ENCODE results near the gene NPC2. TPM values are rescaled to one million over a fixed set of nuclear protein-coding genes. Genes with fewer than 3 reads are reported as not detected.

The NPC2 gene
- total and polyA plus RNA-seq, 9 of the 15 experiments (the other 6 are each of a cell fraction or from before 2014, with no cell fraction given) = 16.6 to 74.1 (median 32.6) TPM

DNA sequence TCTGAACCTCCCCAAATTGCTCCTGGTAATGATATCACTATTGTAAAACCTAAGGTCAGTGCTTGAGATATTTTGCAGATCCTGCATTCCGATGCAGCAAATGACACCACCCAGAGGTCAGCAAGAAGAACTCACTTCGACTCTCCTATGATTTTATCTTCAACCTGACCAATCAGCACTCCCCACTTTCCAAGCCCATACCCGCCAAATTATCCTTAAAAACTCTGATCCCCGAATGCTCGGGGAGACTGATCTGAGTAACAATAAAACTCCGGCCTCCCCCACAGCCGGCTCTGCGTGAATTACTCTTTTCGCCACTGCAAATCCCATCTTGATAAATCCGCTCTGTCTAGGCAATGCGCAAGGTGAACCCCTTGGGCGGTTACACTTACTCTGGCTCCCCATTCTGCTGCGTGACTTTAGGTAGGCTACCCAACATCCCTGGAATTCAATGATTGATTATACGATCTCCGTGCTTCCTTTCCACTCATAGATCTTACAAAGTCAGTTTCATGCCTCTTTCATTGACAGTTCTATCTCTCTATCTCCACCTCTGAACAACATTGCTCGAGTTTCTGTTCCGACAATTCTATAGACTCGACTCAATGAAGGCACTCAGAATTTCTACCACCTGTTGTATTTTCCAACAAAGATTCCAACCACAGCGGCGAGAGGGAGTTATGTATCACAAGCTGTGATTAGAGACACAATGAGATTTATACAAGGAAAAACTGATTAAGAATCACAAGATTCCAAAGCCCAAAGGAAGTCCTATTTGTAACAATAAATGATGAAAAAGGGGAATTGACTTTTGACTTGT, 939 bp downstream of the NPC2 start:
- Histone ChIP-seq H3K4me1 (replicated peaks in 1 of 2; ENCODE audit: control insufficient read depth in 2 of 2, insufficient read depth in 2 of 2, low read length in 2 of 2) (peaks cover 10 to 14% of the 10 kb centered on the region in 2 experiments; a peak in 4 of 5 replicates), H3K27ac (ENCODE audit: extremely low read depth, low read depth, low read length) (peak overlapping the region; percentile 56; the same call in 1 of the 3 replicates), H3K36me3 (ENCODE audit: control insufficient read depth, insufficient read depth, low read length) (peaks cover 8% of the 10 kb centered on the region; the same call in 1 of the 3 replicates), H3K4me3 (peak overlapping the region; percentile 70), H3K79me2 (ENCODE audit: control insufficient read depth, insufficient read depth, low read length) (peaks cover 8% of the 10 kb centered on the region), H3K4me2 (ENCODE audit: insufficient read depth, low read length) (peak overlapping the region; percentile 78), H3K9ac (ENCODE audit: insufficient read depth in 1 of 2, low read depth in 2 of 2, low read length in 2 of 2) (peak overlapping the region in 1 of 2 experiments; percentile 51; a peak in 3 of 4 replicates), H3K9me3 (replicated peaks; ENCODE audit: control insufficient read depth, insufficient read depth, low read depth, low read length) (no peaks in the 10 kb centered on the region), H3K27me3 (ENCODE audit: control insufficient read depth in 2 of 2, insufficient read depth in 2 of 2, low read length in 2 of 2) (no peaks in the 10 kb centered on the region), H3K9me1 (ENCODE audit: control insufficient read depth, insufficient read depth, low read length) (no peaks in the 10 kb centered on the region), H2AFZ (ENCODE audit: low read depth, low read length) (peak overlapping the region; percentile 81), H4K20me1 (replicated peaks; ENCODE audit: control insufficient read depth, insufficient read depth, low read length) (no peaks in the 10 kb centered on the region)
- ATAC-seq (no peak), FAIRE-seq (peak; percentile 55), DNase-seq (ENCODE audit: extremely low read depth in 1 of 4, low spot score in 3 of 4) (peak in 3 of 4 experiments; percentile 17 to 36 (median 18))
- ChIA-PET POLR2A (interaction anchor here (1.7 kb wide), 1 partner anchor 14 kb away, joined by 4 read pairs; no protein-coding TSS in a partner anchor), CTCF (ENCODE audit: low intra/inter-chr PET ratio) (interaction anchor here (1.2 kb wide), 1 partner anchor 129 kb away, joined by 3 read pairs; no protein-coding TSS in a partner anchor)
- WGBS (ENCODE audit: insufficient coverage, low coverage, missing lambda C conversion rate) = 2% methylated on average over 20 of the region's 20 CpGs
- BruUV-seq (replicated peaks) = TSS peak; percentile 68
- intact Hi-C loops (cut with micrococcal nuclease) = loop anchor here (5.0 kb wide), 2 partner anchors 35 to 130 kb away; no protein-coding TSS in a partner anchor
- in situ Hi-C loops (cut with MboI) = no loop called here
- TF ChIP-seq, protein P1, sequence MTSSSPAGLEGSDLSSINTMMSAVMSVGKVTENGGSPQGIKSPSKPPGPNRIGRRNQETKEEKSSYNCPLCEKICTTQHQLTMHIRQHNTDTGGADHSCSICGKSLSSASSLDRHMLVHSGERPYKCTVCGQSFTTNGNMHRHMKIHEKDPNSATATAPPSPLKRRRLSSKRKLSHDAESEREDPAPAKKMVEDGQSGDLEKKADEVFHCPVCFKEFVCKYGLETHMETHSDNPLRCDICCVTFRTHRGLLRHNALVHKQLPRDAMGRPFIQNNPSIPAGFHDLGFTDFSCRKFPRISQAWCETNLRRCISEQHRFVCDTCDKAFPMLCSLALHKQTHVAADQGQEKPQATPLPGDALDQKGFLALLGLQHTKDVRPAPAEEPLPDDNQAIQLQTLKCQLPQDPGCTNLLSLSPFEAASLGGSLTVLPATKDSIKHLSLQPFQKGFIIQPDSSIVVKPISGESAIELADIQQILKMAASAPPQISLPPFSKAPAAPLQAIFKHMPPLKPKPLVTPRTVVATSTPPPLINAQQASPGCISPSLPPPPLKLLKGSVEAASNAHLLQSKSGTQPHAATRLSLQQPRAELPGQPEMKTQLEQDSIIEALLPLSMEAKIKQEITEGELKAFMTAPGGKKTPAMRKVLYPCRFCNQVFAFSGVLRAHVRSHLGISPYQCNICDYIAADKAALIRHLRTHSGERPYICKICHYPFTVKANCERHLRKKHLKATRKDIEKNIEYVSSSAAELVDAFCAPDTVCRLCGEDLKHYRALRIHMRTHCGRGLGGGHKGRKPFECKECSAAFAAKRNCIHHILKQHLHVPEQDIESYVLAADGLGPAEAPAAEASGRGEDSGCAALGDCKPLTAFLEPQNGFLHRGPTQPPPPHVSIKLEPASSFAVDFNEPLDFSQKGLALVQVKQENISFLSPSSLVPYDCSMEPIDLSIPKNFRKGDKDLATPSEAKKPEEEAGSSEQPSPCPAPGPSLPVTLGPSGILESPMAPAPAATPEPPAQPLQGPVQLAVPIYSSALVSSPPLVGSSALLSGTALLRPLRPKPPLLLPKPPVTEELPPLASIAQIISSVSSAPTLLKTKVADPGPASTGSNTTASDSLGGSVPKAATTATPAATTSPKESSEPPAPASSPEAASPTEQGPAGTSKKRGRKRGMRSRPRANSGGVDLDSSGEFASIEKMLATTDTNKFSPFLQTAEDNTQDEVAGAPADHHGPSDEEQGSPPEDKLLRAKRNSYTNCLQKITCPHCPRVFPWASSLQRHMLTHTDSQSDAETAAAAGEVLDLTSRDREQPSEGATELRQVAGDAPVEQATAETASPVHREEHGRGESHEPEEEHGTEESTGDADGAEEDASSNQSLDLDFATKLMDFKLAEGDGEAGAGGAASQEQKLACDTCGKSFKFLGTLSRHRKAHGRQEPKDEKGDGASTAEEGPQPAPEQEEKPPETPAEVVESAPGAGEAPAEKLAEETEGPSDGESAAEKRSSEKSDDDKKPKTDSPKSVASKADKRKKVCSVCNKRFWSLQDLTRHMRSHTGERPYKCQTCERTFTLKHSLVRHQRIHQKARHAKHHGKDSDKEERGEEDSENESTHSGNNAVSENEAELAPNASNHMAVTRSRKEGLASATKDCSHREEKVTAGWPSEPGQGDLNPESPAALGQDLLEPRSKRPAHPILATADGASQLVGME (CRISPR knock-in tag; IDR thresholded peaks at IDR 0.05) = no peak
- TF ChIP-seq, protein P2, sequence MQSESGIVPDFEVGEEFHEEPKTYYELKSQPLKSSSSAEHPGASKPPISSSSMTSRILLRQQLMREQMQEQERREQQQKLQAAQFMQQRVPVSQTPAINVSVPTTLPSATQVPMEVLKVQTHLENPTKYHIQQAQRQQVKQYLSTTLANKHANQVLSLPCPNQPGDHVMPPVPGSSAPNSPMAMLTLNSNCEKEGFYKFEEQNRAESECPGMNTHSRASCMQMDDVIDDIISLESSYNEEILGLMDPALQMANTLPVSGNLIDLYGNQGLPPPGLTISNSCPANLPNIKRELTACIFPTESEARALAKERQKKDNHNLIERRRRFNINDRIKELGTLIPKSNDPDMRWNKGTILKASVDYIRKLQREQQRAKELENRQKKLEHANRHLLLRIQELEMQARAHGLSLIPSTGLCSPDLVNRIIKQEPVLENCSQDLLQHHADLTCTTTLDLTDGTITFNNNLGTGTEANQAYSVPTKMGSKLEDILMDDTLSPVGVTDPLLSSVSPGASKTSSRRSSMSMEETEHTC (IDR thresholded peaks at IDR 0.05) = no peak
- no peak for TF ChIP-seq SMARCB1 (IDR thresholded peaks at IDR 0.05; ENCODE audit: insufficient read length, low read depth)
- no peak for TF ChIP-seq KAT7 (CRISPR knock-in tag; IDR thresholded peaks at IDR 0.05; ENCODE audit: borderline replicate concordance)
- peak; percentile 86; the same call in 1 of the 2 replicates for TF ChIP-seq MAFF (IDR thresholded peaks at IDR 0.05; ENCODE audit: low read length)
- no peak for TF ChIP-seq ZNF76 (CRISPR knock-in tag; IDR thresholded peaks at IDR 0.05; ENCODE audit: borderline replicate concordance)
- TF ChIP-seq GATA2 (CRISPR knock-in tag; IDR thresholded peaks at IDR 0.05) = peak; percentile 58; the same call in 1 of the 2 replicates
- TF ChIP-seq, protein P3, sequence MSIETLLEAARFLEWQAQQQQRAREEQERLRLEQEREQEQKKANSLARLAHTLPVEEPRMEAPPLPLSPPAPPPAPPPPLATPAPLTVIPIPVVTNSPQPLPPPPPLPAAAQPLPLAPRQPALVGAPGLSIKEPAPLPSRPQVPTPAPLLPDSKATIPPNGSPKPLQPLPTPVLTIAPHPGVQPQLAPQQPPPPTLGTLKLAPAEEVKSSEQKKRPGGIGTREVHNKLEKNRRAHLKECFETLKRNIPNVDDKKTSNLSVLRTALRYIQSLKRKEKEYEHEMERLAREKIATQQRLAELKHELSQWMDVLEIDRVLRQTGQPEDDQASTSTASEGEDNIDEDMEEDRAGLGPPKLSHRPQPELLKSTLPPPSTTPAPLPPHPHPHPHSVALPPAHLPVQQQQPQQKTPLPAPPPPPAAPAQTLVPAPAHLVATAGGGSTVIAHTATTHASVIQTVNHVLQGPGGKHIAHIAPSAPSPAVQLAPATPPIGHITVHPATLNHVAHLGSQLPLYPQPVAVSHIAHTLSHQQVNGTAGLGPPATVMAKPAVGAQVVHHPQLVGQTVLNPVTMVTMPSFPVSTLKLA (conservative IDR thresholded peaks at IDR 0.05) = no peak
- TF ChIP-seq, protein P4, sequence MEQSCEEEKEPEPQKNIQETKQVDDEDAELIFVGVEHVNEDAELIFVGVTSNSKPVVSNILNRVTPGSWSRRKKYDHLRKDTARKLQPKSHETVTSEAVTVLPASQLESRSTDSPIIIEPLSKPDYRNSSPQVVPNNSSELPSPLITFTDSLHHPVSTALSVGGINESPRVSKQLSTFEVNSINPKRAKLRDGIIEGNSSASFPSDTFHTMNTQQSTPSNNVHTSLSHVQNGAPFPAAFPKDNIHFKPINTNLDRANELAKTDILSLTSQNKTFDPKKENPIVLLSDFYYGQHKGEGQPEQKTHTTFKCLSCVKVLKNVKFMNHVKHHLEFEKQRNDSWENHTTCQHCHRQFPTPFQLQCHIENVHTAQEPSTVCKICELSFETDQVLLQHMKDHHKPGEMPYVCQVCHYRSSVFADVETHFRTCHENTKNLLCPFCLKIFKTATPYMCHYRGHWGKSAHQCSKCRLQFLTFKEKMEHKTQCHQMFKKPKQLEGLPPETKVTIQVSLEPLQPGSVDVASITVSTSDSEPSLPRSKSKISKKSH (CRISPR knock-in tag; IDR thresholded peaks at IDR 0.05) = no peak

Data from K562 (cell line).